Hepatocyte (in vitro differentiated cells): ENCODE results near the gene RBM33.

Source experiments
- EZH2 ChIP-seq: fragments of 200-600 bp; sonication (generic); IDR thresholded peaks from 2 replicates; pipeline ENCODE4 v1.6.1; 2016; ENCODE audit warnings: antibody characterized with exemption, mild to moderate bottlenecking, borderline replicate concordance
- TF ChIP-seq, protein P1 (sequence below): fragments of 200-600 bp; sonication (generic); IDR thresholded peaks from 2 replicates; pipeline ENCODE4 v1.5.1; 2016; ENCODE audit warnings: antibody characterized with exemption, mild to moderate bottlenecking; ENCODE audit not compliant: poor library complexity

GRCh38 chr7:155644178-155644970 is at the start of gene RBM33:
- no peak for TF ChIP-seq EZH2
- TF ChIP-seq, protein P1, sequence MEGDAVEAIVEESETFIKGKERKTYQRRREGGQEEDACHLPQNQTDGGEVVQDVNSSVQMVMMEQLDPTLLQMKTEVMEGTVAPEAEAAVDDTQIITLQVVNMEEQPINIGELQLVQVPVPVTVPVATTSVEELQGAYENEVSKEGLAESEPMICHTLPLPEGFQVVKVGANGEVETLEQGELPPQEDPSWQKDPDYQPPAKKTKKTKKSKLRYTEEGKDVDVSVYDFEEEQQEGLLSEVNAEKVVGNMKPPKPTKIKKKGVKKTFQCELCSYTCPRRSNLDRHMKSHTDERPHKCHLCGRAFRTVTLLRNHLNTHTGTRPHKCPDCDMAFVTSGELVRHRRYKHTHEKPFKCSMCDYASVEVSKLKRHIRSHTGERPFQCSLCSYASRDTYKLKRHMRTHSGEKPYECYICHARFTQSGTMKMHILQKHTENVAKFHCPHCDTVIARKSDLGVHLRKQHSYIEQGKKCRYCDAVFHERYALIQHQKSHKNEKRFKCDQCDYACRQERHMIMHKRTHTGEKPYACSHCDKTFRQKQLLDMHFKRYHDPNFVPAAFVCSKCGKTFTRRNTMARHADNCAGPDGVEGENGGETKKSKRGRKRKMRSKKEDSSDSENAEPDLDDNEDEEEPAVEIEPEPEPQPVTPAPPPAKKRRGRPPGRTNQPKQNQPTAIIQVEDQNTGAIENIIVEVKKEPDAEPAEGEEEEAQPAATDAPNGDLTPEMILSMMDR = no peak
